SK-N-MC (cell line): ENCODE data around the gene RGS4.

Experiments used
- EZH2 ChIP-seq: fragments of 200-600 bp; sonication (generic); IDR thresholded peaks from one replicate; pipeline ENCODE4 v1.6.1; 2017; ENCODE audit warnings: antibody characterized with exemption
- POLR2AphosphoS5 ChIP-seq: IDR thresholded peaks from 2 replicates; pipeline ENCODE4 v1.6.1; 2012; ENCODE audit warnings: mild to moderate bottlenecking, low read depth, low read length, borderline replicate concordance

DNA sequence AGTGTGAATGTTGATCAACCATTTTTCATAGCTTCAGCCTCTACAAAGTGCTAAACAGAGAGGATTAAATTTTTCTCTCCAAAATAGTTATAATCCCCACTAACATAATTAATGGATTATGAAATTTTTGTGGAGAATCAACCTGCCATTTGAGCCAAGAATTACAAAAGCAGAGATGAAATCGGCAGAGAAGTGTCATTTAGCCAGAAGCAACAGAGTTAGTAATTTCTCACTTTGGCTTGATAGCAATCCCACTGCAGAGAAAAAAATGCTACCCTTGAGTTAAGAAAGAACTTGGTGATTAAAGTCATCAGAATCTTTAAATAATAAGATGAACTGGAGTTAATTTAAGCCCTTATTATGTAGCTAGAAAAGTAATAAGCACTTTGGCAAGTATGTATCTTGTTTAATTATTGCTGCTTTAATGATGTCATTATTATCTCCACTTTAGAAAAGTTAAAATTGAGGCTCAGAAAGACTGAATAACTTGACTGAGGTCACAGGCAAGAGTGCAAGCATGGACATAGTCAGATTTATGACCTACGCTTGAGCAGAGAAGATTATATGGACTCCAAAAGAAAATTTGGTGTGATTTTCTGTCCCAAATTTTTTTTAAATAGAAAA, 37.3 kb downstream of the RGS4 start:
- TF ChIP-seq POLR2AphosphoS5 (no peak), EZH2 (no peak)
